ENCODE measurements around the gene KLHL1. TPM values are rescaled to one million over a fixed set of nuclear protein-coding genes. Genes with fewer than 3 reads are reported as not detected.

KLHL1 gene
- total RNA-seq, 4 donors from 2014 or later, result not detected

- intact Hi-C loops (cut with DNase I), result no loop called here
- H3K36me3 ChIP-seq, result no peaks in the 10 kb centered on the region
- no peak overlapping the region for H3K27ac ChIP-seq
- WGBS, 2 donors, result 71 to 73% methylated on average over 6 of the region's 6 CpGs
- no peak for DNase-seq
- TF ChIP-seq POLR2A (IDR thresholded peaks at IDR 0.05) (no peak), CTCF (IDR thresholded peaks at IDR 0.05) (no peak)
- H3K9me3 ChIP-seq, result no peaks in the 10 kb centered on the region
- no peak overlapping the region for H3K4me3 ChIP-seq
- H3K27me3 ChIP-seq, result no peaks in the 10 kb centered on the region
- no peaks in the 10 kb centered on the region for H3K4me1 ChIP-seq
Observed at GRCh38 chr13:69820180-69820579, 288.1 kb downstream of the KLHL1 start.

- H3K27ac ChIP-seq, result no peak overlapping the region
- intact Hi-C loops (cut with DNase I), result no loop called here
- no peak for DNase-seq
- no peak overlapping the region for H3K4me3 ChIP-seq
- TF ChIP-seq CTCF (IDR thresholded peaks at IDR 0.05), result no peak
- TF ChIP-seq POLR2A (IDR thresholded peaks at IDR 0.05), result no peak
- no peaks in the 10 kb centered on the region for H3K36me3 ChIP-seq
- H3K27me3 ChIP-seq, result no peaks in the 10 kb centered on the region
- H3K4me1 ChIP-seq, result no peaks in the 10 kb centered on the region
- no peaks in the 10 kb centered on the region for H3K9me3 ChIP-seq
Observed at GRCh38 chr13:69817333-69817869, 290.9 kb downstream of the KLHL1 start.

GRCh38 chr13:69809152-69809551 lies 299.1 kb downstream of the KLHL1 start:
- WGBS, 2 donors, result 66 to 81% methylated on average over 3 of the region's 3 CpGs
- H3K27ac ChIP-seq, result no peak overlapping the region
- peaks cover 0 to 6% (median 0%) of the 10 kb centered on the region in 3 donors for H3K9me3 ChIP-seq

GRCh38 chr13:69796256-69796655 lies 312.0 kb downstream of the KLHL1 start:
- no peaks in the 10 kb centered on the region for H3K27me3 ChIP-seq
- WGBS, 2 donors, result 81 to 85% methylated on average over 2 of the region's 2 CpGs
- intact Hi-C loops (cut with DNase I), result no loop called here

More at GRCh38 chr13:69809152-69809551, 299.1 kb downstream of the KLHL1 start:
- intact Hi-C loops (cut with DNase I), result no loop called here
- Histone ChIP-seq H3K36me3 (no peaks in the 10 kb centered on the region), H3K4me3 (no peak overlapping the region), H3K27me3 (no peaks in the 10 kb centered on the region), H3K4me1 (no peaks in the 10 kb centered on the region)
- no peak for DNase-seq
- TF ChIP-seq CTCF (IDR thresholded peaks at IDR 0.05) (no peak), POLR2A (IDR thresholded peaks at IDR 0.05) (no peak)

More at GRCh38 chr13:69796256-69796655, 312.0 kb downstream of the KLHL1 start:
- DNase-seq, result no peak
- Histone ChIP-seq H3K27ac (no peak overlapping the region), H3K4me1 (no peaks in the 10 kb centered on the region), H3K9me3 (no peaks in the 10 kb centered on the region), H3K4me3 (no peak overlapping the region), H3K36me3 (no peaks in the 10 kb centered on the region)
- TF ChIP-seq POLR2A (IDR thresholded peaks at IDR 0.05) (no peak), CTCF (IDR thresholded peaks at IDR 0.05) (no peak)
